Peyer's patch (tissue), 4 donors: ENCODE results near the gene ZBTB16.

ENCODE experiments used
- CTCF ChIP-seq, 6 experiments: fragments of 450-650 bp in 4 of 6; fragments of 200-600 bp in 2 of 6; sonication (generic) in 1 of 6; IDR thresholded peaks; one replicate each; pipeline ENCODE4 v1.5.1; 2017 to 2019; ENCODE audit warnings: antibody characterized with exemption in 6 of 6, mild to moderate bottlenecking in 3 of 6, moderate library complexity in 1 of 6
- POLR2A ChIP-seq, 2 donors: fragments of 450-650 bp; IDR thresholded peaks; one replicate each; pipeline ENCODE4 v1.5.1; 2017; ENCODE audit warnings: antibody characterized with exemption in 2 of 2, mild to moderate bottlenecking in 2 of 2, moderate library complexity in 2 of 2

GRCh38 chr11:114263513-114264170, 204.1 kb downstream of the ZBTB16 start:
- TF ChIP-seq CTCF (IDR thresholded peaks at IDR 0.05) (no peak), POLR2A (IDR thresholded peaks at IDR 0.05) (no peak)
